Inferior parietal cortex (tissue), 1 donor: ENCODE data around the gene PMAIP1.
"Not testable (repeated sequence)": the region's sequence is repeated elsewhere in the genome, so short reads cannot be mapped to it uniquely, and the experiment has no call there.

ENCODE experiments used
- DNase-seq: peaks from one replicate; pipeline ENCODE4 v3.0.0-alpha.2; 2016; ENCODE audit errors: extremely low spot score

PMAIP1 gene

DNA sequence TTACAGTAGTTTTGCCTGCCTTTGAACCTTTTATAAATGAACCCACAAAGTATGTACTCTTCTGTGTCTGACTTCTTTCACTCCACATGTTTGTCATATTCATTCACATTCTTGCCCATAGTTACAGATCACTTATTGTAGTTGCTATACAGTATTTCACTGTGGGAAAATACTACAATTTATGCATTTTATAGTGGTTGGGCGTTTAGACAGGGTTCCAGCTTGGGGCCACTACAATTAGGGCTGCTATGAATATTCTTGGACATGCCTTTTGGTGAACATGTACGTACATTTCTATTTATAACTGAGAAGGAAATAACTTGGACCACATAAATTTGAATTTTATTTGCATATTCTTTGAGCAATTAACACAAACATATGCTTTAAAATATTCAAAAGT lies 15.4 kb upstream of the PMAIP1 start:
- no peak for DNase-seq

DNA sequence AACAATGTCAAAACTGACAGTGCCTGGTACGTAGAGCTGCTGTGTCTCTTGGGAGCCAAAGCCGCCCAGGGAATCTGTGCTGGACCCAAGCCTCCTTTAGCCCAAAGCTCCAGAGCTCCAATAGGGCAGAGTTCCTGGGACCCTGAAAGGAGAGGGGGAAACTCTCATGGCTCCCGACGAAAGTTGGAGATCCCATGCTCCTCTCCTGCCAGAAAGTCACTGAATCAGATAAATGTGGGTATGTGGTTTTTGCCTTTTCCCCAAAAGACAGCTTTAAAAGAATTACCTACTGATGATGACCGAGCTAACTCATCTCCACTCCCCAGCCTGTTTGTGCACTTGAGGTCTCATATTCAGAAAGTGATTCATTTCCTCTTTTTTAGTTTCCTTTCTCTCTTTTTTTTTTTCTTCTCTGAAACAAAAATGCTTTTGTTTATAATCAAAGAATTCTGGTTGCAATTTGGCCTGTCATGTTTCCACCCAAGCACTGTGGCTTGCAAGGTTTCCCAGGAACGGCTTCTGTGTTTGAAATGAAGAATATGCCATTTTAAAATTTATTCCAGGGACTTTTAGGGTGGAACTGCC lies 14.1 kb upstream of the PMAIP1 start:
- DNase-seq = no peak

DNA sequence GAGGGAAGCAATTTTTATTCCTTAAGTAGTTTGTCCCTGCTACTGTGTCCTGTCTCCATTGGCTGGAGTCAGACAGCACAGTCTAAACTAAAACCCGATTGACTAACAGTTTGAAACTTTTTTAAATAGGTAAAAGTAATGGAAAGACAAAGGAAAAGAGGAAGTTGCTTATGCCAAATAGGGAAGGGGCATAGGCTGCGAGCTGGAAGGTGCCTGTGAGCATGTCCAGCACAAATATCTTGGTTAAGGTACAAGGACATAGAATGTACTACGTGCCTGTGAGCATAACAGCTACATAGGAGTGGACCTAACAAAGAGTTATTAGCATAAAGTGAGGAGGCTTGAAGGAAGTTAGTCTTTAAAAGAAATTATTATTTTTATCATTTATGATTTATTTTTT lies 13.4 kb upstream of the PMAIP1 start:
- DNase-seq = not testable (repeated sequence)

DNA sequence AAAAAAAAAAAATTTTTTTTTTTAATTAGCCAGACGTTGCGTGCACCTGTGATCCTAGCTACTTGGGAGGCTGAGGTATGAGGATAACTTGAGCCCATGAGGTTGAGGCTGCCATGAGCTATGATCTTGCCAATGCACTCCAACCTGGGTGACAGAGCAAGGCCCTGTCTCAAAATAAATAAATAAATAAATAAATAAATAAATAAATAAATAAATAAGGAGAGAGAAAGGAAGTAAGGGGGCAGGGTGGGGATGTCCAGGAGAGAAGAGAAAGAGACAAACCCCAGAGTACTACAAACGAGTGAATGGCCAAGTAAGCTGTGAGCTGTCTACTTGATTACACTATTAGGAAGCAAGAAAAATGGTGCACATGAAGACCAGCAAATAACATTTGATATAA lies 7.7 kb upstream of the PMAIP1 start:
- no peak for DNase-seq

DNA sequence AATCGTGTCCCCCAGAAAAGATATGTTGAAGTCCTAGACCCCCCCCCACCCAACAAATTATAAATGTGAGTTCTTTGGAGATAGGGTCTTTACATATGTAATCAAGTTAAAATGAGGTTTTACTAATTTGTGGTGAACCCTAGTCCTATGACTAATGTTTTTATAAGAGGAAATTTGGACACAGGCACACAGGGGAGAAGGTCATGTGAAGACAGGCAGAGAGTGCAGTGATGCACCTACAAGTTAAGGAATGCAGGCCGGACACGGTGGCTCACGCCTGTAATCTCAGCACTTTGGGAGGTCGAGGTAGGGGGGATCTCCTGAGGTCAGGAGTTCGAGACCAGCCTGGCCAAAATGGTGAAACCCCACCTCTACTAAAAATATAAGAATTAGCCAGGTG lies 5.8 kb upstream of the PMAIP1 start:
- DNase-seq = no peak

DNA sequence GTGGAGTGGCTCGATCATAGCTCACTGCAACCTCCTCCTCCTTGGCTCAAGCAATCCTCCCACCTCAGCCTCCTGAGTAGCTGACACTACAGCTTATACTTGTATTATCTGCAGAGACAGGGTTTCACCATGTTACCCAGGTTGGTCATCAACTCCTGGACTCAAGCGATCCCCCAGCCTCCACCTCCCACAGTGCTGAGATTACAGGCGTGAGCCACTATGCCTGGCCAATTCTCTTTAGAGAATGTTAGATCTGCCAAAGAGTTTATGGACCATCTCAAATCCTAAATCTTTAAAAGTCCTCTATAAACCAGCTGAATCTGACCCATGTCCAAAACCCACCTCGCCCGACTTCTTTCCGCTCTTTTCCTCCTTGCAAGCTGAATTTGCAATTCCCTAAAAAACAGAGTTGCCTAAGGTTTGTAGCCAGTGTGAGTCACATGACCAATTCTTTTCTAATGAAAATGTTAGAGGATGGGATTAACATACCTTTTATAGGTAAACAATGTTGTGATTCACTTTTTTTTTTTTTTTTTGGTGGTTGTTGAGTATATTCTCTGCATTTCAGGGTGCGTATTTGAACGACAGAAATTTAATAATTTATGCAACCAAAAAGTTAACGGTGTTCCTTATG lies 2.4 kb upstream of the PMAIP1 start:
- no peak for DNase-seq

DNA sequence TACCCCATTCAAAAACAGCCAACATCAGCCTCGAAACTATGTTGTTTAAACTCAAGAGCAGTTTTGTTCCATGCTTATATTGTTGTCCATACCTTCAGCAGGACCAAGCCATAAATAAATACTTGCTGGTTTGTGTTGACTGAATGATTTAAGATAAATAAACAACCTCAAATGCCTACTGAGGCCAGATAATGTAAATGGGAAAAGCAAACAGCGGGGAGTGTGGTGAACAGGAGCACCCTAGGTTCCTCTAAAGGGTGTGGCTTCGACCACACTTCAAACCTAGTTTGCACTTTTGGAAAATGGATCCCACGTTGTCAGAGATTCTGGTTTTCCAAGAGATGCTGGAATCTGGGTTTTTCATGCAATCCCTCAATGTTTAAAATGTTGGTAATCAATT lies 1.7 kb upstream of the PMAIP1 start:
- no peak for DNase-seq

DNA sequence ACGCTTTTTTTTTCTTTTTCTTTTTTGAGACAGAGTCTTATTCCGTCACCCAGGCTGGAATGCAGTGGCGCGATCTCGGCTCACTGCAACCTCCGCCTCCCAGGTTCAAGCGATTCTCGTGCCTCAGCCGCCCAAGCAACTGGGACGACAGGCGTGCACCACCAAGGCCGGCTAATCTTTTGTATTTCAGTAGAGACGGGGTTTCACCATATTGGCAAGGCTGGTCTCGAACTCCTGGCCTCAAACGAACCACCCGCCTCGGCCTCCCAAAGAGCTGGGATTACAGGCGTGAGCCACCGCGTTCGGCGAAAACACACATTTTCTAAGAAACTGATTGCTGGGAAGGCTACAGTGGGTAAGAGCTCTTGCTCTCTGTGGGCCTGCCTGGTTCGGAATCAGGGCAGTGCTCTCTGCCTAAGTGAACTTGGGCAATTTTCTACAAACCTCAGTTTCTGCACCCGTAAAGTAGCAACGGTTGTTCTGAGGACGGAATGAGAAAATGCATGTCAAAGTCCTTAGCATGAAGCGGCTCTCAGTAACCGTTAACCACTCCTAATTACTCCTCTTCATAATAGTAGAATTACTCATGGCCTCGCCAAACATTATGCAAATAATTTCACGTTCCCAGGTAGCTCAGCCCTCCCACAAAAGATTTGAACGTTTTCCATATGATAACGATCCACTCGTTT lies 1.0 kb upstream of the PMAIP1 start:
- no peak for DNase-seq

DNA sequence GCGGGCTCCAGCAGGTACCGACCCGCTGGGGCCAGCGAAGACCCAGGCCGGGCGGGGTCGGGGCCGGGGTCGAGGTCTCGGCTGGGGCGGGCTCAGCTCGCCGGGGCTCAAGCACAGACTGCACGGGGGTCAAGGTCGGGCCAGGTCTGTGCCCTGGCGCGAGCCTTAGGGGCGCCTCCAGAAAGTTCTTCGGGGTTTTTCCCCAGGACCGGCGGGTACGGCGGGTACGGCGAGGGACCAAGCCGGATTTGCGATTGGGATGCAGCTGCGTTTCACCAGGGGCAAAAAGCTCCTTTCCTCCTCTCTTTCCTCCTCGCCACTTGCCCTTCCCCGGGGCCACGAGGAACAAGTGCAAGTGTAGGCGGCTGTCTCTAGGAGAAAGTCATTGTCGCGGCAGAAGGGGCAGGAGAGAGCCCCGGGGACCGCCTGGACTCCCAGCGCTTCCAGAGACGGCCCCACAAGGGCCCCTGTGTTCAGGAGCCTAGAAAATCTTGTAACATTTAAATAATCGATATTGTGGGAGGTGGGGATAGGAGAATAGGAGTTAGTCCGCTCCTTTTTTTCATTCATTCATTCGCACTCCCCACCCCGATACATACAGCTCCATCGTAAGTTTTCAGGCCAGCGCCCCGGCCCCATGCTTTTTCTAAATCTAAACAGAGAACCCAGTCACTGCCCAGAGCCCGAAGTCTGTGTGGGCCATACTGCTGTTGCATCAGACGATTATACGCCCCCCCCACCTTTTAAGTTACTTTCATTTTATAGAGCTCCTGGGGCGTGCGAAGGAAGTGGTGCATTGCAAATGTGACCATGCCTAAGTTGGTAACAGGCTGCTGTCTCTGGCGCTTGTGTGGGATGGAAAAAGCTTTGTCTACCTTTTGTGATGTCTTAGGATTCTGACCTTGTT lies 679 bp downstream of the PMAIP1 start:
- DNase-seq = no peak

DNA sequence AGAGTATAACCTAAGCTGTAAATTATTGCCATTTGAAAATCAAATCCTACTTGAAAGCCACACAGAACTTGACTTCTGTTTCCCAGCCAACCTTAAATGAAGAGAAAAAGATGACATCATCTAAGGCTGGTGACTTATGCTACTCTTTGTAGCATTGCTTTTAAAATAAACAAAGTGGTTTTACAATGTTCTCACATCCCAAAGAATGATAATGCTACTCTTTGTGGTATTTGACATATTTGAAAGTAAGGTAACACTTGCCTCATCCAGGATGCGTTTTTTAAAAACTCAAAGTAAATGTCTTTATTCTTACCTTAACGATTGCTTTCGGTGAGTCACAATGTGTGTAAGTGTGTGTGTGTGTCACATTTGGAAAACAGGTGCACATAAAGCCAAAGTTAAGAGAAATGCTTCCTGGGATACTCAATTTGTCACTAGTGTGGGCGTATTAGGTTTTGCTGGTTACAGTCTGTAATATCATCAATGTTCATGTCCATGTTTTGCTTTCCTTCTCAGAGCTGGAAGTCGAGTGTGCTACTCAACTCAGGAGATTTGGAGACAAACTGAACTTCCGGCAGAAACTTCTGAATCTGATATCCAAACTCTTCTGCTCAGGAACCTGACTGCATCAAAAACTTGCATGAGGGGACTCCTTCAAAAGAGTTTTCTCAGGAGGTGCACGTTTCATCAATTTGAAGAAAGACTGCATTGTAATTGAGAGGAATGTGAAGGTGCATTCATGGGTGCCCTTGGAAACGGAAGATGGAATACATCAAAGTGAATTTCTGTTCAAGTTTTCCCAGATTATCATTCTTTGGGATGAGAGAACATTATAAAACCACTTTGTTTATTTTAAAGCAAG lies 2.6 kb downstream of the PMAIP1 start:
- no peak for DNase-seq

DNA sequence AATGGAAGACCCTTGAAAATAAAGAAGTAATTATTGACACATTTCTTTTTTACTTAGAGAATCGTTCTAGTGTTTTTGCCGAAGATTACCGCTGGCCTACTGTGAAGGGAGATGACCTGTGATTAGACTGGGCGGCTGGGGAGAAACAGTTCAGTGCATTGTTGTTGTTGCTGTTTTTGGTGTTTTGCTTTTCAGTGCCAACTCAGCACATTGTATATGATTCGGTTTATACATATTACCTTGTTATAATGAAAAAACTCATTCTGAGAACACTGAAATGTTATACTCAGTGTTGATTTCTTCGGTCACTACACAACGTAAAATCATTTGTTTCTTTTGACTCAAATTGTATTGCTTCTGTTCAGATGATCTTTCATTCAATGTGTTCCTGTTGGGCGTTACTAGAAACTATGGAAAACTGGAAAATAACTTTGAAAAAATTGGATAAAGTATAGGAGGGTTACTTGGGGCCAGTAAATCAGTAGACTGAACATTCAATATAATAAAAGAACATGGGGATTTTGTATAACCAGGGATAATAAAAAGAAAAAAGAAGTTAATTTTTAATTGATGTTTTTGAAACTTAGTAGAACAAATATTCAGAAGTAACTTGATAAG lies 3.3 kb downstream of the PMAIP1 start:
- DNase-seq = no peak

DNA sequence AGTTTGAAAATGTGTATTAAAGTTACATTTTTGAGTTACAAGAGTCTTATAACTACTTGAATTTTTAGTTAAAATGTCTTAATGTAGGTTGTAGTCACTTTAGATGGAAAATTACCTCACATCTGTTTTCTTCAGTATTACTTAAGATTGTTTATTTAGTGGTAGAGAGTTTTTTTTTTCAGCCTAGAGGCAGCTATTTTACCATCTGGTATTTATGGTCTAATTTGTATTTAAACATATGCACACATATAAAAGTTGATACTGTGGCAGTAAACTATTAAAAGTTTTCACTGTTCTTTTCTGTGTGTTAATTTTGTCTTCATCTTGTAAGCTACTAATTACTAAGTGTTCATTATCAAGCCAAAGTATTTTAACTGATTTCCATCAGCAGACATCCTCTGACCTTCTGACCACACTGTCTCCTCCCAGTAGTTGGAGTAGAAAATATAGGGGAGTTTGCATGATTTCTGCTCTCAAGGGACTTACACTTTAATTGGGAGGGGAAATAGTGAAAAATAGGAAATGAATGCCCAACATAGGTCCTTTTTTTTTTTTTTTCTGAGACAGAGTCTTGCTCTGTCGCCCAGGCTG lies 4.3 kb downstream of the PMAIP1 start:
- DNase-seq = no peak

DNA sequence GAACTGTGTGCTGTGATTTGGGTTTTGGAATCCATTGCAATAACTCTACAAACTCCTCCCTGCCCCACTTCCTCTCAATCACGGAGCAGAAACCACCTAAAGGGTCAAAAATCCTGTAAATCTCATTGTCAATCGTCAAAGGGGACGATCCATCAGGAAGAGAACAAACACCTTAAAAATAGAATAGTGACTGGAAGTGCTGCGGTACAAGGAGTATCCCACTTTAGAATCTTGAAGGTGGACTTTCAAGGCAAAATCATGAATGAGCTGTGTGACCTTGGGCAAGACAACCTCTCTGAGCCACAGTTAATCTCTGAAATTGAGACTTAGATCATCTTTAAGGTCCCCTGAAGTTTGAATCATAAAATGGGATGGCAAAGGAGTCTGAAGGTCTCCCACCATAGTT lies 5.9 kb downstream of the PMAIP1 start:
- DNase-seq = no peak

DNA sequence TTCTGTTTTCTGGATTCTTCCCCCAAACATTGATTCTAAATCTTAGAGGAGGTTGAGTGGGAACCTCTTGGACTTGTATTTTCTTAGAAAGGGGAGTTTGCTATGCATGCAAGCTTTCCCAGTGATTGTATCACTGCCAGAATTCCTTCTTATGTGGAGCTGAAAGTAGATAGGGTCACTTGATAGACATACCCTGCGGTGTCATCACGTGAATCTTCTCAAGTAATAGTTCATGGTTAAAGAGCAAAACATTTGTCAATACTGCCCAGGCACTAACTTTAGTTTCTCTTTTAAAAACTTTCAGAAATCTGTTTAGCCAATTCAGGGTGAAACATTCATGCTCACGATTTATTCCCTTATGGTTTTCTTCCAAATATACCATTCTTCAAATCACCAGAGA lies 6.4 kb downstream of the PMAIP1 start:
- no peak for DNase-seq

DNA sequence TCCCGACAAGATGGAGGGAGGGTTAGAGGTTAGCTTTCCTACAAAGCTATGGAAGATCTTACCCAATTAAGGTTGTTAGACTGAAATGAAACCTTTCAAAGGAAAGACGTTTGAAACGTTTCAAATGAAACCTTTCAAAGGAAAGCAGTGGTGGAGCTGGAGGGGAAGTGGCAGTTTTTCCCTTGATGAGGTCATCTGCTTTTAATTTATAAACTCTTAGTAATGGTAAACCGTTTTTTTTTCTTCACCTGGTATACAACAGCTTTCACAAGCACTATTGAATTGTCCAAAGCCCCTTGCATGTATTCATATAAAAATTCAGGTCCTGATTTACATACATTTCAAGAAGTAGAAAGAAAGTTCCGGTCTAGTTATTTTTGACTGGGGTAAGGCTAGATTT lies 7.4 kb downstream of the PMAIP1 start:
- no peak for DNase-seq

DNA sequence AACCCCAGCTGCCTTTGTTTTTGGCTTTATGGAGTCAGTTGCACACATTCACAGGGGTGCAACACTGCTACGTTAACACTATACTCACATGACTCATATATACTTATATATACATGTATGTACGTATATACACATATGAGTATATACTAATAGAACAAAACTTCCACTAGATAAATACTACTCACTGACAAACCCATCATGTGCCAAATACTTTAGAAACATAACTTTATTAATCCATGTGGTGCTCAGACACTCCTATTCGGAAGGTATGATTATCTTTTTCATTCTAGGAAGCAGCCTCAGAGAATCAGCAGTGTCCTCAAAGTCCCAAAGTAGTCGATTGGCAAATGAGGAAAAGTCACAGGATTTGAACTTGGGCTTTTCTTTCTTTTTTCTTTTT lies 7.9 kb downstream of the PMAIP1 start:
- no peak for DNase-seq

DNA sequence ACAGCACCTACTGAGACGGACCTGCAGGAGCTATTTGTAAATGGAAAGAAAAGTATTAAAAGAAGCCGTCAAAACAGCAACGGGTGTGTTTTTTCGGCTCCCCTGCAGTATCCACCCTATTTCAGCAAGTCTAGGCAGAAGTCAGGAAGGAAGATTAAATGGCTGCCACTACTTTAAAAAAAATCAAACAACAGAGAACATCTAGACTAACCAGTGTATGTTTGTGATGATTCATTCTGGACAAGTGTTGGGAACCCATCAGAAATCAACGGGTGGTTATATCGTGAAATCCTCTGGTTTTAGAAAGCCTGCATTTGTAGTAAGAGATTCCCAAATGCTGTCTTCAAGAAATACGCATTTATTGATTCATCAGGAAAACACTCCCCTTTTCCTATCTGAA lies 9.0 kb downstream of the PMAIP1 start:
- no peak for DNase-seq

DNA sequence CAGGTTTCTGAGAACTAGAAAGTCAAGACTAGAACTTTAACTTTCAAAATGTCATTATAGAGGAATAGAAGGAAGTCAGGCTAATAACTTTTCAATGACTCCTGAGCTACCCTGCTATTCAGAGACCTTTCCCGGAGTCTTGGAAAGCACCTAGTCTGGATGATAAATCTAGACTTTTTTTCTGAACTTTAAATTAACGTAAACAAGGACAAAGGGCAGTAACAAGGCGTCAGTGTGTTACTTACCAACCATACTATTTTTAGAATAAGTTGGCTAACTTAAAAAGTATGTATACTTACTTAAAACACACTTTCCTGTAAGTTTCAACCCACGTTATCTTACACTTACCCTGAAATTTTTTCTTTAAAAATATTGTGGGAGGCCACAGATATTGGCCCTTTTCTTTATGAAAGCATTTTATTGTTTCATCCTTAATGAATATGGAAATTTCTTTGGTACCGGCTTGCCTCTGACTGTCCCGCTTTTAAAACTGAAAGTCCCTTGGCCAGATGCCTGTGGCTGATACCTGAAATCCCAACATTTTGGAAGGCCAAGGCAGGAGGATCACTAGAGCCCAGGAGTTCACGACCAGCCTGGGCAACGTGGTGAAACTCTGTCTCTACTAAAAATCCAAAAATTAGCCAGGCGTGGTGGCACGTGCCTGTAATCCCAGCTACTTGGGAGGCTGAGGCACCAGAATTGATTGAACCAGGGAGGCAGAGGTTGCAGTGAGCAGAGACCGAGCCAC lies 9.7 kb downstream of the PMAIP1 start:
- DNase-seq = no peak

DNA sequence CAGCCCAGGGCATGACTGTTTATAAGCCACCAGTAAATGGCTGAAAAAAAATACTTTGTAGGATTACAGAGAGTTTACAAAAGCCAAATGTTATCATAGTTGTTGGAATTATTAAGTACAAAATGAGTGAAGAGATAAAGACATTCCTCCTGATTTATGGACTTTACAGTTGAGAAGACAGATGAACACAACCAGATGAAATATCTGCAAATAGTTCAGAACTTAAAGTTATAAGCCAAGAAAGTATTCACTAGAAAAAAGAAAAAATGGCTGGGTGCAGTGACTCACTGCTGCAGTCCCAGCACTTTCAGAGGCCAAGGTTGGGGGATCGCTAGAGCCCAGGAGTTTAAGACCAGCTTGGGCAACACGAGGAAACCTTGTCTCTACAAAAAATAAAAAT lies 11.2 kb downstream of the PMAIP1 start:
- no peak for DNase-seq

DNA sequence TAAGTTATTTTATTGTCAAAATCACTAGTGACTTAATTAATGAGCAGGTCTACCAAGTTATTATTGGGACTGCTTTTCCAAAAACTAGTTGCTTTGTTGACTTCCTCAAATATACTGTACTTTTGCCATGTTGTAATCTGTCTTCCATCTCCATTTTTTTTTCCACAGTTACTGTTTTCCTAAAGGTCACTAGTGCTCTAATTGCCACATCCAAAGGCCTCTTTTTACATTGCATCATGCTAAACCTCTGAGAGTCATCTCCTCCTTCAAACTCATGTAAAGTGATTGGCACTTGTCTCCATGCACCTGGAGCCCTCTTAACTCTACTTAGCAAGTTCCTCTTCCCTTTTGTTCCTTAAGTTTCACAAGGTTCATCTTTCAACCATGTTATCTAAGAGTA lies 11.8 kb downstream of the PMAIP1 start:
- no peak for DNase-seq
